Measurements from ENCODE around the gene NPLOC4. TPM values are rescaled to one million over a fixed set of nuclear protein-coding genes. Genes with fewer than 3 reads are reported as not detected.
A peak's percentile ranks its signal among the peaks of the same experiment; 100 is the strongest.

Gene NPLOC4
- total RNA-seq, 1 donor from 2014 or later, result 44.1 TPM

GRCh38 chr17:81536299-81537290 lies 100.3 kb downstream of the NPLOC4 start:
- peaks cover 3% of the 10 kb centered on the region for H3K4me1 ChIP-seq
- H3K4me2 ChIP-seq, result peak overlapping the region; percentile 61
- H3K4me3 ChIP-seq, result peak overlapping the region; percentile 13
- no peak overlapping the region for H3K27ac ChIP-seq
- H3K27me3 ChIP-seq, result peaks cover 53% of the 10 kb centered on the region
- no peaks in the 10 kb centered on the region for H3K36me3 ChIP-seq
- H3K27ac Mint-ChIP-seq, result no peak overlapping the region
- no peaks in the 10 kb centered on the region for H3F3A ChIP-seq (ENCODE audit: low read depth)
- peaks cover 2% of the 10 kb centered on the region for H3K9me3 Mint-ChIP-seq
- peaks cover 17% of the 10 kb centered on the region for H4K20me1 ChIP-seq (ENCODE audit: low read depth)
- peak; percentile 52 for DNase-seq (ENCODE audit: low spot score)
- no peak overlapping the region for H2AFZ ChIP-seq (replicated peaks)
- H3K4me1 Mint-ChIP-seq, result peaks cover 7% of the 10 kb centered on the region
- TF ChIP-seq EZH2 (IDR thresholded peaks at IDR 0.05) (peak; percentile 86), EZH2phosphoT487 (IDR thresholded peaks at IDR 0.05) (peak; percentile 70), CTCF (IDR thresholded peaks at IDR 0.05) (no peak)
- H3K79me2 ChIP-seq (ENCODE audit: low read depth), result no peaks in the 10 kb centered on the region
- no peaks in the 10 kb centered on the region for H3K9me3 ChIP-seq (ENCODE audit: low read depth)
- peaks cover 2% of the 10 kb centered on the region for H3K36me3 Mint-ChIP-seq
- H3K4me3 Mint-ChIP-seq, result no peak overlapping the region
- H3K9ac ChIP-seq, result no peak overlapping the region
- peaks cover 6% of the 10 kb centered on the region for H3K27me3 Mint-ChIP-seq (ENCODE audit: insufficient read depth, low read depth)

GRCh38 chr17:81535480-81536298 lies 101.2 kb downstream of the NPLOC4 start:
- Histone ChIP-seq H3K9me3 (ENCODE audit: low read depth) (no peaks in the 10 kb centered on the region), H4K20me1 (ENCODE audit: low read depth) (peaks cover 17% of the 10 kb centered on the region), H3K79me2 (ENCODE audit: low read depth) (no peaks in the 10 kb centered on the region), H2AFZ (replicated peaks) (no peak overlapping the region), H3K9ac (no peak overlapping the region), H3K27me3 (peaks cover 53% of the 10 kb centered on the region), H3K4me3 (no peak overlapping the region), H3K36me3 (no peaks in the 10 kb centered on the region), H3F3A (ENCODE audit: low read depth) (no peaks in the 10 kb centered on the region), H3K4me1 (peaks cover 3% of the 10 kb centered on the region), H3K4me2 (no peak overlapping the region), H3K27ac (no peak overlapping the region)
- no peak overlapping the region for H3K27ac Mint-ChIP-seq
- no peak for DNase-seq (ENCODE audit: low spot score)
- no peaks in the 10 kb centered on the region for H3K36me3 Mint-ChIP-seq
- no peak for TF ChIP-seq EZH2 (IDR thresholded peaks at IDR 0.05)
- TF ChIP-seq CTCF (IDR thresholded peaks at IDR 0.05), result no peak
- TF ChIP-seq EZH2phosphoT487 (IDR thresholded peaks at IDR 0.05), result no peak
- no peak overlapping the region for H3K4me3 Mint-ChIP-seq
- peaks cover 2% of the 10 kb centered on the region for H3K9me3 Mint-ChIP-seq
- peaks cover 6% of the 10 kb centered on the region for H3K27me3 Mint-ChIP-seq (ENCODE audit: insufficient read depth, low read depth)
- H3K4me1 Mint-ChIP-seq, result peaks cover 7% of the 10 kb centered on the region

- no peaks in the 10 kb centered on the region for H3K9me3 ChIP-seq (ENCODE audit: low read depth)
- no peak overlapping the region for H3K27ac ChIP-seq
- TF ChIP-seq EZH2phosphoT487 (IDR thresholded peaks at IDR 0.05), result no peak
- H3K36me3 Mint-ChIP-seq, result no peaks in the 10 kb centered on the region
- peaks cover 6% of the 10 kb centered on the region for H3K27me3 Mint-ChIP-seq (ENCODE audit: insufficient read depth, low read depth)
- H3K36me3 ChIP-seq, result no peaks in the 10 kb centered on the region
- no peak overlapping the region for H3K4me3 Mint-ChIP-seq
- H4K20me1 ChIP-seq (ENCODE audit: low read depth), result peaks cover 17% of the 10 kb centered on the region
- H3K4me1 ChIP-seq, result peaks cover 3% of the 10 kb centered on the region
- no peaks in the 10 kb centered on the region for H3K79me2 ChIP-seq (ENCODE audit: low read depth)
- no peak overlapping the region for H3K4me2 ChIP-seq
- peaks cover 2% of the 10 kb centered on the region for H3K9me3 Mint-ChIP-seq
- H2AFZ ChIP-seq (replicated peaks), result no peak overlapping the region
- no peak overlapping the region for H3K9ac ChIP-seq
- H3K4me1 Mint-ChIP-seq, result peaks cover 7% of the 10 kb centered on the region
- no peak overlapping the region for H3K27ac Mint-ChIP-seq
- no peak for DNase-seq (ENCODE audit: low spot score)
- no peaks in the 10 kb centered on the region for H3F3A ChIP-seq (ENCODE audit: low read depth)
- peaks cover 53% of the 10 kb centered on the region for H3K27me3 ChIP-seq
- H3K4me3 ChIP-seq, result no peak overlapping the region
Observed at GRCh38 chr17:81535007-81535328, 101.9 kb downstream of the NPLOC4 start.

All from neural progenitor cell (in vitro differentiated cells).